ENCODE measurements around the gene NEBL.

The NEBL gene

GRCh38 chr10:20776384-20777118, 120.6 kb downstream of the NEBL start:
- DNase-seq, result no peak

DNA sequence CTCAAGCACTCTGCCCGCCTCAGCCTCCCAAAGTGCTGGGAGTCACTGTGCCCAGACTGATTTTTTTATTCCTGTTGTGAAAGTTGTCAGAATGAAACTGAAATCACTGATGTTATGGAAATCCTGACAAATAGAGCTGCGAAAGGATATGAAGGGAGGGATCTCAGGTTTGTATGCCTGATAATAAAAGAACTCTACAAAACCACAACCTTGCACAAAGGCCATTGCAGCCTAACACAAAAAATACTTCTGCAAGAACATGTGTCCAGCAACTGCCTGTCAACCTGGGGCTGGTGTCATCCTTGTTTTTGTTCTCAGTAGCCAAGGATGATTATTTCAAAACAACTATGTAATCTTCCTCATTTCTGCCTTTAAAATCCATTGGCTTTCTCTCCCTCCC, 126.1 kb downstream of the NEBL start:
- DNase-seq, result no peak

DNA sequence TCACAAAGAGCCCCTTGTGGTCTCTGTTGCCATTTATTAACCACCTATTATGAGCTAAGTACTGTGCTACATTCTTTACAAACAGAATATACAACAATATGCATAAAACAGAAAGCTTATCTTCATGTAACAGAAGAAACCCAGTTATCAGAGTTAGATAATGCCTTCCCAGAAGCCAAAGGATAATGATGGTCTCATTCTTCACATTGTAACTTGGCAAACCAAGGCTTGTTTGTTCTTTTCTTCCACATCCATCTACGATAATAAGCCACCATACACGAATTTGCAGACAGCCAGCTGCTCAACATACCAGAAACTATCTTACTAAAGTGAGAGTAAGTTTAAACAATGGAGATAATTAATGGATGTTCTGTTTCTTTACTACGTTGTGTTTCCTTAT, 127.6 kb downstream of the NEBL start:
- DNase-seq, result no peak

GRCh38 chr10:20768843-20769242, 128.3 kb downstream of the NEBL start:
- DNase-seq, result no peak

- no peak for DNase-seq
Observed at GRCh38 chr10:20767028-20767427, 130.1 kb downstream of the NEBL start.

- no peak for DNase-seq
Observed at GRCh38 chr10:20765066-20765465, 132.0 kb downstream of the NEBL start.

DNA sequence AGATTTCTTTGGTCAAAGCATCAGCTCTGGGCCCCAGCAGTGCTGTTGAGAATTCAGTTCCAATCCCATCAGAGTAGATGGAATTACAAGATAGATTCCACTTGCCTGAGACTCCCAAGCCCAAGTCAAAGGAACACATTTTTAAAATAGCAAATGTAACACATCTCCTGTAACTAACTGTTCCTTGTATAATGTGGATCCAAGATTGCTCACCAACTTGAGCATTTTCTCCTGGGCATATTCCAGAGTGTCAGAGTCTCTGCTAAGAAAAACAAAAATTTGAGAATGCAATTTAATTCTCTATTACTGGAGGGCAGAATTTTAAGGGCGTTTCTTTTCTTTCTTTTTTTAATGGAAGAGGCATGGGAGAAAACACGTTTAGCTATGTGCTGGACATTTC, 136.7 kb downstream of the NEBL start:
- DNase-seq, result no peak

- no peak for DNase-seq
Observed at GRCh38 chr10:20748551-20748950, 148.6 kb downstream of the NEBL start.

DNA sequence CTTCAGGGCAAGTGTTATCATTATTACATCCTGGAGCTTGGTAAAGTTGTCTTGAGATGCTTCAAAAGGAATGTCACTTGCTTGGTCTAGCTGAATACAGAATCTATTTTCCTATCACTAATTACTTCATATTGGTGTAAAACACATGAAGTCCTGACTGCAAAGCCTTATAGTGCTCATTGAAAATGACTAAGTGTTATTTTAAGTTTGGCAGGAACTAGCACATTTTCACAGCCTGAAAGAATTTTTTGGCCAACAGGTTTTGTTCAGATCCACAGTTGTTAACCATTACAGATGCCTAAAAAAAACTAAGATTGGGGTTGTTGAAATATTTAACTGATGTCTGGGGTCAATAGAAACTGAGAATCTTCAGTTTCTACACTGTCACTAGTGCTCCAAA, 149.3 kb downstream of the NEBL start:
- no peak for DNase-seq

DNA sequence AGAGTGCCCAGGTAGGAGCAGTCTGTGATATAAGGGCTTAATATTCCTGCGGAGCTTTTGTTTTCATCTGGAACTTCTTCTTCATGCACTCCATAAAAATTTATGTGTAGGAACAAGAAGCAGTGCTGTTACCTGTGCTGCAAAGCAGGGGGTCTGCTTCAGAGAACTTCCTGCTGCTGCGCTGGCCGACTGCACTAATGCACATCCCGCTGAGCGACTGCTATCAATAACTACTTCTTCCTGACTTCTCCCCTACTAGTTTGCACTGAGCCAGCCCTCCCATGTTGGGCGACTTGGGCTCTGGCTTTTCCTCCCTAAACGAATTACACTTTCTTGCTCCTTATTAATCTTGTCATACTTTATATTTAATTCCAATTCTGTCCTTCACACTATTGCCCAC, 150.3 kb downstream of the NEBL start:
- DNase-seq, result no peak

- no peak for DNase-seq
Observed at GRCh38 chr10:20745556-20746375, 151.3 kb downstream of the NEBL start.

GRCh38 chr10:20744821-20745220, 152.3 kb downstream of the NEBL start:
- DNase-seq, result no peak

- DNase-seq, result no peak
Observed at GRCh38 chr10:20743942-20744341, 153.2 kb downstream of the NEBL start.

GRCh38 chr10:20742737-20743541, 154.2 kb downstream of the NEBL start:
- DNase-seq, result no peak

DNA sequence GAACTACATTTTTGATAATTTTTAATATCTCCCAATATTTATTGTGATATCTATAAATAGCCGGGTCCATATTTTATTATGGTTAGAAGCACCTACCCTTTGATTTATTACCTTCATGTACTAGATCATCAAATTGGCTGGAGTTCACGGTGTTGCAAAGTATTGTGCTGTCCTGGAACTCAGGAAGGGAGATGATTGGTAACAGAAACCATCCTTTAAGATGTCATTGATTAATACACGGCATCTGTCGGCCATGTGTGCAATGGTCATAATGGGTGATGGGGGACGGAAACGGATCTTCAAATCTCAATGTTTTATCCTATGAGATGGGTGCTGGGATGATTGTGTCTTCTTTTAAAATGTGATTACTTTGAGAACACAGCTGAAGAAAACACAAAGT, 157.0 kb downstream of the NEBL start:
- DNase-seq, result no peak

- no peak for DNase-seq
Observed at GRCh38 chr10:20737107-20737506, 160.0 kb downstream of the NEBL start.
